ENCODE measurements around the gene SLC8A1.

Gene SLC8A1

DNA sequence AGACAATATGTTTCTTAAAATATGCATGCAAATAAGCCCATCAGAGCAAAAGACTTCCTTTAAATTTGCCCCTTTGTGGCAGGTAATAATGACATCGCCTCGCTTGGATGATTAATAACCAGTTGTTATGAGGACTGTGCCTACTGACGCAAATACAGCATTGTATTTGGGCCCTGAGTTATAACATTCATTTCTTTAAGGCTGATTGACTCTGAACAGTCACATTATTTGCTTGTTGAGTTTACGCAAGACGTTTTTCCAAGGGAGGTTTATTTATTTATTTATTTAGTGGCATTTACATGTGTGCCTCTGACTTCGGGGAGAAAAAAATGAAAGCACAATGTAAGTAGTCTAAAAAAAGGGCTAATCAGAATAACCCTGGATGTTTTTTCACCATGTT, 88.3 kb downstream of the SLC8A1 start:
- Histone ChIP-seq H4K91ac (ENCODE audit: low read depth, low read length) (no peak overlapping the region), H2BK120ac (ENCODE audit: insufficient read depth, low read length, poor library complexity) (no peak overlapping the region), H4K8ac (ENCODE audit: low read depth, low read length) (no peak overlapping the region), H3K36me3 (ENCODE audit: control insufficient read depth in 1 of 2, insufficient read depth in 2 of 2, low read length in 2 of 2) (no peaks in the 10 kb centered on the region), H3K4me1 (ENCODE audit: control insufficient read depth in 1 of 2, insufficient read depth in 2 of 2, low read length in 2 of 2) (peaks cover 5 to 7% of the 10 kb centered on the region in 2 experiments), H2AK5ac (ENCODE audit: low read length) (no peak overlapping the region), H2AFZ (ENCODE audit: insufficient read depth, low read length, poor library complexity) (no peak overlapping the region), H2BK12ac (ENCODE audit: low read length) (no peak overlapping the region), H3K23ac (ENCODE audit: low read length) (no peak overlapping the region), H4K12ac (ENCODE audit: low read depth, low read length) (no peak overlapping the region), H3K4ac (ENCODE audit: low read depth, low read length) (no peak overlapping the region), H3K9ac (ENCODE audit: low read length) (no peak overlapping the region), H3K27ac (ENCODE audit: low read depth, low read length) (no peak overlapping the region), H3K79me2 (ENCODE audit: control insufficient read depth, insufficient read depth, low read length, poor library complexity) (no peaks in the 10 kb centered on the region), H3K4me3 (ENCODE audit: low read depth, low read length) (no peak overlapping the region), H2BK5ac (ENCODE audit: low read depth, low read length, poor library complexity) (no peak overlapping the region), H3K4me2 (ENCODE audit: low read length) (no peak overlapping the region), H3K9me3 (ENCODE audit: insufficient read depth, low read depth, low read length) (no peaks in the 10 kb centered on the region), H3K27me3 (ENCODE audit: insufficient read depth, low read length) (no peaks in the 10 kb centered on the region), H3K14ac (ENCODE audit: low read length) (no peak overlapping the region), H3K18ac (ENCODE audit: low read length) (no peak overlapping the region), H3K79me1 (ENCODE audit: low read length) (peaks cover 1% of the 10 kb centered on the region)
- no peak for DNase-seq
- WGBS (ENCODE audit: extremely low coverage, insufficient coverage, insufficient read length): no CpG with 5 or more reads among the region's 6 CpGs

DNA sequence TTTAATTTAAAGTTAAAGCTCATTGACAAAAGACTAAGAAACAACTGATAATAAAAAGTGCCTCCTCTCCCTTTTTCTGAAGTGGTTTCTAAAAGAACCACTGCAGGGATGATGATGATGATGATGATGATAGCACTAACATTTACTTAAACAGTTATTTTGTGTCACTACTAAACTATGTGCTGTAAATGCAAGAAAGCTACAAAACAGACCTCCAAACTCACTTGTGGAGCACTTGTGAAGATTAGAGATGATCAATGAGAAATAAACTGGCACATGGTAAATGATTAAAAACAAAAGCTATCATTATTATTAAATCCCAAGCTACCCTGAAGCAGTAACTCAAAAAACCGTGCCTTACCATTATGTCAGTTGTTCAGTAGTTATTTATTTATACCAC, 88.7 kb downstream of the SLC8A1 start:
- H2AFZ ChIP-seq (ENCODE audit: insufficient read depth, low read length, poor library complexity): no peak overlapping the region
- no CpG with 5 or more reads among the region's 1 CpG for WGBS (ENCODE audit: extremely low coverage, insufficient coverage, insufficient read length)
- H4K12ac ChIP-seq (ENCODE audit: low read depth, low read length): no peak overlapping the region
- H4K91ac ChIP-seq (ENCODE audit: low read depth, low read length): no peak overlapping the region
- H3K9me3 ChIP-seq (ENCODE audit: insufficient read depth, low read depth, low read length): no peaks in the 10 kb centered on the region
- H3K27ac ChIP-seq (ENCODE audit: low read depth, low read length): no peak overlapping the region
- H2BK12ac ChIP-seq (ENCODE audit: low read length): no peak overlapping the region
- no peak overlapping the region for H3K9ac ChIP-seq (ENCODE audit: low read length)
- H2BK120ac ChIP-seq (ENCODE audit: insufficient read depth, low read length, poor library complexity): no peak overlapping the region
- no peaks in the 10 kb centered on the region for H3K27me3 ChIP-seq (ENCODE audit: insufficient read depth, low read length)
- H3K23ac ChIP-seq (ENCODE audit: low read length): no peak overlapping the region
- H3K4me3 ChIP-seq (ENCODE audit: low read depth, low read length): no peak overlapping the region
- H3K4me2 ChIP-seq (ENCODE audit: low read length): no peak overlapping the region
- H2BK5ac ChIP-seq (ENCODE audit: low read depth, low read length, poor library complexity): no peak overlapping the region
- H3K79me1 ChIP-seq (ENCODE audit: low read length): no peaks in the 10 kb centered on the region
- no peak overlapping the region for H2AK5ac ChIP-seq (ENCODE audit: low read length)
- H3K14ac ChIP-seq (ENCODE audit: low read length): no peak overlapping the region
- peaks cover 6 to 7% of the 10 kb centered on the region in 2 experiments for H3K4me1 ChIP-seq (ENCODE audit: control insufficient read depth in 1 of 2, insufficient read depth in 2 of 2, low read length in 2 of 2)
- no peaks in the 10 kb centered on the region for H3K36me3 ChIP-seq (ENCODE audit: control insufficient read depth in 1 of 2, insufficient read depth in 2 of 2, low read length in 2 of 2)
- H3K18ac ChIP-seq (ENCODE audit: low read length): no peak overlapping the region
- DNase-seq: no peak
- no peaks in the 10 kb centered on the region for H3K79me2 ChIP-seq (ENCODE audit: control insufficient read depth, insufficient read depth, low read length, poor library complexity)
- H3K4ac ChIP-seq (ENCODE audit: low read depth, low read length): no peak overlapping the region
- no peak overlapping the region for H4K8ac ChIP-seq (ENCODE audit: low read depth, low read length)

DNA sequence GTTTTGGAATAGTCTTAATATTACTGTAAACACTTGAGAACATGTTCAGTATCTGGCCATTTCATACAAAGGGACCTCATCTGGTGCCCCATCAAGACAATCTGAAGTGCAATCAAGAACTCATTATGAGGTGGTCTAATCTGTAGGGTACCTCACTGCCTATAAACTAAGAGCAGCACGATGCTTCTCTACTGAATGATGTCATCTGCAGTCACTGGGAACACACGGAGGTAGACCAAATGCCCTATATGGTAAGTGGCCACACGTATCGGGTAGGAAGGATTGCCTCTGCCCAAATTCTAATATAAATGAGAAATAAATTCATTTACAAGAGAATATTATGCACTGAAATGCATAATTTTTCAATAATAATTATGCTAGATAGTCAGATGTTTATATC, 90.4 kb downstream of the SLC8A1 start:
- Histone ChIP-seq H3K27me3 (ENCODE audit: insufficient read depth, low read length) (no peaks in the 10 kb centered on the region), H2BK5ac (ENCODE audit: low read depth, low read length, poor library complexity) (no peak overlapping the region), H3K36me3 (ENCODE audit: control insufficient read depth in 1 of 2, insufficient read depth in 2 of 2, low read length in 2 of 2) (no peaks in the 10 kb centered on the region), H2AK5ac (ENCODE audit: low read length) (no peak overlapping the region), H2AFZ (ENCODE audit: insufficient read depth, low read length, poor library complexity) (no peak overlapping the region), H3K18ac (ENCODE audit: low read length) (no peak overlapping the region), H3K4me3 (ENCODE audit: low read depth, low read length) (no peak overlapping the region), H4K12ac (ENCODE audit: low read depth, low read length) (no peak overlapping the region), H3K9ac (ENCODE audit: low read length) (no peak overlapping the region), H4K91ac (ENCODE audit: low read depth, low read length) (no peak overlapping the region), H3K14ac (ENCODE audit: low read length) (no peak overlapping the region), H2BK120ac (ENCODE audit: insufficient read depth, low read length, poor library complexity) (no peak overlapping the region), H3K27ac (ENCODE audit: low read depth, low read length) (no peak overlapping the region), H3K4ac (ENCODE audit: low read depth, low read length) (no peak overlapping the region), H2BK12ac (ENCODE audit: low read length) (no peak overlapping the region), H4K8ac (ENCODE audit: low read depth, low read length) (no peak overlapping the region), H3K79me1 (ENCODE audit: low read length) (no peaks in the 10 kb centered on the region), H3K23ac (ENCODE audit: low read length) (no peak overlapping the region), H3K79me2 (ENCODE audit: control insufficient read depth, insufficient read depth, low read length, poor library complexity) (no peaks in the 10 kb centered on the region), H3K4me2 (ENCODE audit: low read length) (no peak overlapping the region), H3K9me3 (ENCODE audit: insufficient read depth, low read depth, low read length) (no peaks in the 10 kb centered on the region), H3K4me1 (ENCODE audit: control insufficient read depth in 1 of 2, insufficient read depth in 2 of 2, low read length in 2 of 2) (peaks cover 3 to 6% of the 10 kb centered on the region in 2 experiments)
- DNase-seq: no peak
- WGBS (ENCODE audit: extremely low coverage, insufficient coverage, insufficient read length): no CpG with 5 or more reads among the region's 4 CpGs

DNA sequence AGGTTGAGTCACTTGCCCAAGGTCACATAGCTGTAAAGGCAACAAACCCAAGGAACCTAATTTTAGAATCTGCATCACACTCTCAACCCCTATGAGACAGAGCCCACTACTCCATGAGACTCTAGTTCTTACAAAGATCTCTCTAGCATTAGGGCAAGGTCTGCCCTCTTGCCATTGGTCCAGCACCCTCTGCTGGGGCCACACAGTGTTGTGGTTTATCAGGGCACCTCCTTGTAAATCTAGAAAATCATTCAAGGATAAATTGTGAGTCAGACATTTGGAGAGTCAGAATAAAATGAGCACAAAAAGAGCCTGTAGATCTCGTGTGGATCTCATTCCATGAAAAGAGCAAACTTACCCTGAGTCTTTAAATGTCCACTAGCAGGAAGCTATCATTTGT, 91.2 kb downstream of the SLC8A1 start:
- Histone ChIP-seq H3K79me1 (ENCODE audit: low read length) (no peaks in the 10 kb centered on the region), H2BK12ac (ENCODE audit: low read length) (peak overlapping the region; percentile 8), H2BK5ac (ENCODE audit: low read depth, low read length, poor library complexity) (no peak overlapping the region), H4K12ac (ENCODE audit: low read depth, low read length) (no peak overlapping the region), H3K9ac (ENCODE audit: low read length) (no peak overlapping the region), H3K4me2 (ENCODE audit: low read length) (no peak overlapping the region), H3K9me3 (ENCODE audit: insufficient read depth, low read depth, low read length) (no peaks in the 10 kb centered on the region), H3K14ac (ENCODE audit: low read length) (no peak overlapping the region), H2AFZ (ENCODE audit: insufficient read depth, low read length, poor library complexity) (no peak overlapping the region), H3K27me3 (ENCODE audit: insufficient read depth, low read length) (no peaks in the 10 kb centered on the region), H3K18ac (ENCODE audit: low read length) (no peak overlapping the region), H3K4ac (ENCODE audit: low read depth, low read length) (no peak overlapping the region), H3K4me3 (ENCODE audit: low read depth, low read length) (no peak overlapping the region), H3K79me2 (ENCODE audit: control insufficient read depth, insufficient read depth, low read length, poor library complexity) (no peaks in the 10 kb centered on the region), H3K23ac (ENCODE audit: low read length) (no peak overlapping the region), H3K4me1 (ENCODE audit: control insufficient read depth in 1 of 2, insufficient read depth in 2 of 2, low read length in 2 of 2) (peaks cover 3 to 8% of the 10 kb centered on the region in 2 experiments), H4K8ac (ENCODE audit: low read depth, low read length) (no peak overlapping the region), H2AK5ac (ENCODE audit: low read length) (no peak overlapping the region), H3K27ac (ENCODE audit: low read depth, low read length) (no peak overlapping the region), H2BK120ac (ENCODE audit: insufficient read depth, low read length, poor library complexity) (no peak overlapping the region), H4K91ac (ENCODE audit: low read depth, low read length) (no peak overlapping the region), H3K36me3 (ENCODE audit: control insufficient read depth in 1 of 2, insufficient read depth in 2 of 2, low read length in 2 of 2) (no peaks in the 10 kb centered on the region)
- no CpG with 5 or more reads among the region's 1 CpG for WGBS (ENCODE audit: extremely low coverage, insufficient coverage, insufficient read length)
- DNase-seq: no peak
